Measurements from ENCODE around the gene RAMAC.

Gene RAMAC

DNA sequence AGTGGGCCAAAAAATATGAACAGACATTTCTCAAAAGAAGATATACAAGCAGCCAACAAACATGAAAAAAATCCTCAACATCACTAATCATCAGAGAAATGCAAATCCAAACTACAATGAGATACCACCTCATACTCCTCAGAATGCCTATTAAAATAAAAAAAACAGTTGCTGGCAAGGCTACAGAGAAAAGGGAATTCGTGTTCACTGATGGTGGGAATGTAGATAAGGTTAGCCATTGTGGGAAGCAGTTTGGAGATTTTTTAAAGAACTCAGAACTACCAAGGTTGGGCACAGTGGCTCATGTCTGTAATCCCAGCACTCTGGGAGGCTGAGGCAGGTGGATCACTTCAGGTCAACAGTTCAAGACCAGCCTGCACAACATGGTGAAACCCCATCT lies 53.2 kb downstream of the RAMAC start:
- TF ChIP-seq, protein P1, sequence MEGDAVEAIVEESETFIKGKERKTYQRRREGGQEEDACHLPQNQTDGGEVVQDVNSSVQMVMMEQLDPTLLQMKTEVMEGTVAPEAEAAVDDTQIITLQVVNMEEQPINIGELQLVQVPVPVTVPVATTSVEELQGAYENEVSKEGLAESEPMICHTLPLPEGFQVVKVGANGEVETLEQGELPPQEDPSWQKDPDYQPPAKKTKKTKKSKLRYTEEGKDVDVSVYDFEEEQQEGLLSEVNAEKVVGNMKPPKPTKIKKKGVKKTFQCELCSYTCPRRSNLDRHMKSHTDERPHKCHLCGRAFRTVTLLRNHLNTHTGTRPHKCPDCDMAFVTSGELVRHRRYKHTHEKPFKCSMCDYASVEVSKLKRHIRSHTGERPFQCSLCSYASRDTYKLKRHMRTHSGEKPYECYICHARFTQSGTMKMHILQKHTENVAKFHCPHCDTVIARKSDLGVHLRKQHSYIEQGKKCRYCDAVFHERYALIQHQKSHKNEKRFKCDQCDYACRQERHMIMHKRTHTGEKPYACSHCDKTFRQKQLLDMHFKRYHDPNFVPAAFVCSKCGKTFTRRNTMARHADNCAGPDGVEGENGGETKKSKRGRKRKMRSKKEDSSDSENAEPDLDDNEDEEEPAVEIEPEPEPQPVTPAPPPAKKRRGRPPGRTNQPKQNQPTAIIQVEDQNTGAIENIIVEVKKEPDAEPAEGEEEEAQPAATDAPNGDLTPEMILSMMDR (IDR thresholded peaks at IDR 0.05; ENCODE audit: extremely low read depth, missing control alignments), result no peak
- DNase-seq (ENCODE audit: low spot score), result no peak
